Neural cell (in vitro differentiated cells): Measurements from ENCODE around the gene CDON. TPM values are rescaled to one million over a fixed set of nuclear protein-coding genes. Genes with fewer than 3 reads are reported as not detected.

Experiments
- H2AFZ ChIP-seq: fragments of 200-600, 300-800 bp; sonication (generic), shearing (Covaris generic); 2 replicates; pipeline ENCODE4 v1.6.0; 2014; ENCODE audit warnings: low read depth, mild to moderate bottlenecking, antibody characterized with exemption, low read length, moderate library complexity
- H3F3A ChIP-seq: fragments of 200-600 bp; shearing (Covaris generic); 2 replicates; pipeline ENCODE4 v1.6.1; 2016; ENCODE audit warnings: mild to moderate bottlenecking, moderate library complexity, mixed read lengths, antibody characterized with exemption, low read length; ENCODE audit not compliant: insufficient read depth, poor library complexity, severe bottlenecking
- H3K27ac ChIP-seq: fragments of 200-600, 300-800 bp; sonication (generic), shearing (Covaris generic); 2 replicates; pipeline ENCODE4 v1.5.1; 2014; ENCODE audit warnings: mild to moderate bottlenecking, low read length, moderate library complexity
- H3K27me3 ChIP-seq: fragments of 300-800, 200-600 bp; sonication (generic), shearing (Covaris generic); 2 replicates; pipeline ENCODE4 v1.6.0; 2014; ENCODE audit warnings: mild to moderate bottlenecking, low read depth, low read length, moderate library complexity; ENCODE audit not compliant: insufficient read depth
- H3K36me3 ChIP-seq: fragments of 300-800, 200-600 bp; sonication (generic), shearing (Covaris generic); 2 replicates; pipeline ENCODE4 v1.5.1; 2014; ENCODE audit warnings: mild to moderate bottlenecking, antibody characterized with exemption, low read length, moderate library complexity; ENCODE audit not compliant: insufficient read depth
- H3K4me2 ChIP-seq: fragments of 300-800, 200-600 bp; sonication (generic), shearing (Covaris generic); 2 replicates; pipeline ENCODE4 v1.6.0; 2014; ENCODE audit warnings: mild to moderate bottlenecking, low read length
- H3K4me3 ChIP-seq: fragments of 300-800, 200-600 bp; sonication (generic), shearing (Covaris generic); 2 replicates; pipeline ENCODE4 v1.5.1; 2014; ENCODE audit warnings: mild to moderate bottlenecking, low read length, moderate library complexity
- H3K79me2 ChIP-seq: fragments of 200-600 bp; shearing (Covaris generic); replicated peaks from 2 replicates; pipeline ENCODE4 v1.6.0; 2014; ENCODE audit warnings: mild to moderate bottlenecking, low read length, moderate library complexity; ENCODE audit not compliant: insufficient read depth
- H3K9ac ChIP-seq: fragments of 300-800, 200-600 bp; sonication (generic), shearing (Covaris generic); 2 replicates; pipeline ENCODE4 v1.6.1; 2016; ENCODE audit warnings: mild to moderate bottlenecking, low read length, mixed read lengths
- H3K9me2 ChIP-seq: fragments of 200-600 bp; shearing (Covaris generic); 2 replicates; pipeline ENCODE4 v1.6.1; 2016; ENCODE audit warnings: mild to moderate bottlenecking, low read length, mixed read lengths; ENCODE audit not compliant: insufficient read depth
- H3K9me3 ChIP-seq: fragments of 200-600, 300-800 bp; sonication (generic), shearing (Covaris generic); 2 replicates; pipeline ENCODE4 v1.6.1; 2016; ENCODE audit warnings: mild to moderate bottlenecking, mixed run types, low read length, moderate library complexity, mixed read lengths
- H4K20me1 ChIP-seq: fragments of 200-600 bp; shearing (Covaris generic); 2 replicates; pipeline ENCODE4 v1.6.1; 2016; ENCODE audit warnings: mild to moderate bottlenecking, mixed run types; ENCODE audit not compliant: insufficient read depth
- EP300 ChIP-seq: fragments of 450-650 bp; conservative IDR thresholded peaks from 2 replicates; pipeline ENCODE4 v1.6.1; 2014; ENCODE audit warnings: antibody characterized with exemption, mild to moderate bottlenecking, moderate library complexity; ENCODE audit not compliant: poor library complexity, severe bottlenecking
- EZH2 ChIP-seq: fragments of 200-600, 300-800 bp; shearing (Covaris generic), sonication (generic); IDR thresholded peaks from 2 replicates; pipeline ENCODE4 v1.6.1; 2014; ENCODE audit warnings: antibody characterized with exemption, low read length, borderline replicate concordance, mild to moderate bottlenecking; ENCODE audit not compliant: insufficient read depth, poor library complexity, severe bottlenecking
- MXI1 ChIP-seq: fragments of 450-650 bp; conservative IDR thresholded peaks from 2 replicates; pipeline ENCODE4 v1.6.1; 2014; ENCODE audit warnings: antibody characterized with exemption, mild to moderate bottlenecking; ENCODE audit not compliant: poor library complexity, severe bottlenecking
- POLR2AphosphoS5 ChIP-seq: IDR thresholded peaks from 2 replicates; pipeline ENCODE4 v1.6.1; 2012
- RAD21 ChIP-seq: fragments of 450-650 bp; conservative IDR thresholded peaks from 2 replicates; pipeline ENCODE4 v1.6.1; 2014; ENCODE audit warnings: antibody characterized with exemption, mild to moderate bottlenecking, moderate library complexity
- SMC3 ChIP-seq: fragments of 450-650 bp; conservative IDR thresholded peaks from 2 replicates; pipeline ENCODE4 v1.6.1; 2014; ENCODE audit warnings: antibody characterized with exemption, mild to moderate bottlenecking, moderate library complexity; ENCODE audit not compliant: poor library complexity
- TAF1 ChIP-seq: IDR thresholded peaks from 2 replicates; pipeline ENCODE4 v1.6.1; 2012; ENCODE audit warnings: low read depth
- polyA plus RNA-seq: library from polyadenylated mRNA; depleted of rRNA; stranded (reverse); fragments of >200 nt; gene quantifications from 2 replicates; pipeline ENCODE4 v1.2.3, GENCODE V29; 2014
- TF ChIP-seq, protein P1 (sequence below): IDR thresholded peaks from 2 replicates; pipeline ENCODE4 v1.6.1; 2012; ENCODE audit warnings: borderline replicate concordance
- TF ChIP-seq, protein P2 (sequence below): fragments of 450-650 bp; IDR thresholded peaks from 2 replicates; pipeline ENCODE4 v1.5.1; 2014; ENCODE audit warnings: antibody characterized with exemption, mild to moderate bottlenecking, moderate library complexity; ENCODE audit not compliant: poor library complexity, severe bottlenecking

The CDON gene
- polyA plus RNA-seq, 1 donor from 2014 or later, result 44.1 TPM

DNA sequence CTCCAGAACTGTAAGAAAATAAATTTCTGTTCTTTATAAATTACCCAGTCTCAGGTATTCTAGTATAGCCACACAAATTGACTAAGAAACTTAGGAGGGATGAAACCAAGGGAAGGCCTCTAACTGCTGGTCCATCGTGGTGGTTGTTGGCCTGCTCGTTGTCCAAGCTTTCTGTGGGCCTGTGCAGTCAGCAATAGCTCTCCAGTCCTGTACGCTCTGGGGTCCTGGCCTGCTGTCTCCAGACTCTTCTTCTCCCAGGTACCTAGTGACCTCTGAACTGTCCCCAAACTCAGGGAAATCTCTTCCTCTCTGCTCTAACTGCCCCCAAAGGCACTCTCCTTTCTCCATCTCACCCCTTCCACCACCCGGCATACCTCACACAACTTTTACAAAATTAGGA is 122.5 kb downstream of the CDON start:
- Histone ChIP-seq H3K9ac (no peak overlapping the region), H3F3A (no peaks in the 10 kb centered on the region), H3K4me3 (no peak overlapping the region), H3K9me2 (no peaks in the 10 kb centered on the region), H3K27ac (no peak overlapping the region), H3K36me3 (no peaks in the 10 kb centered on the region), H2AFZ (no peak overlapping the region), H4K20me1 (no peaks in the 10 kb centered on the region), H3K9me3 (no peaks in the 10 kb centered on the region), H3K4me2 (no peak overlapping the region), H3K79me2 (no peaks in the 10 kb centered on the region), H3K27me3 (no peaks in the 10 kb centered on the region)
- TF ChIP-seq RAD21 (no peak), POLR2AphosphoS5 (no peak), MXI1 (no peak), SMC3 (no peak), EP300 (no peak), EZH2 (no peak), TAF1 (no peak)
- TF ChIP-seq, protein P1, sequence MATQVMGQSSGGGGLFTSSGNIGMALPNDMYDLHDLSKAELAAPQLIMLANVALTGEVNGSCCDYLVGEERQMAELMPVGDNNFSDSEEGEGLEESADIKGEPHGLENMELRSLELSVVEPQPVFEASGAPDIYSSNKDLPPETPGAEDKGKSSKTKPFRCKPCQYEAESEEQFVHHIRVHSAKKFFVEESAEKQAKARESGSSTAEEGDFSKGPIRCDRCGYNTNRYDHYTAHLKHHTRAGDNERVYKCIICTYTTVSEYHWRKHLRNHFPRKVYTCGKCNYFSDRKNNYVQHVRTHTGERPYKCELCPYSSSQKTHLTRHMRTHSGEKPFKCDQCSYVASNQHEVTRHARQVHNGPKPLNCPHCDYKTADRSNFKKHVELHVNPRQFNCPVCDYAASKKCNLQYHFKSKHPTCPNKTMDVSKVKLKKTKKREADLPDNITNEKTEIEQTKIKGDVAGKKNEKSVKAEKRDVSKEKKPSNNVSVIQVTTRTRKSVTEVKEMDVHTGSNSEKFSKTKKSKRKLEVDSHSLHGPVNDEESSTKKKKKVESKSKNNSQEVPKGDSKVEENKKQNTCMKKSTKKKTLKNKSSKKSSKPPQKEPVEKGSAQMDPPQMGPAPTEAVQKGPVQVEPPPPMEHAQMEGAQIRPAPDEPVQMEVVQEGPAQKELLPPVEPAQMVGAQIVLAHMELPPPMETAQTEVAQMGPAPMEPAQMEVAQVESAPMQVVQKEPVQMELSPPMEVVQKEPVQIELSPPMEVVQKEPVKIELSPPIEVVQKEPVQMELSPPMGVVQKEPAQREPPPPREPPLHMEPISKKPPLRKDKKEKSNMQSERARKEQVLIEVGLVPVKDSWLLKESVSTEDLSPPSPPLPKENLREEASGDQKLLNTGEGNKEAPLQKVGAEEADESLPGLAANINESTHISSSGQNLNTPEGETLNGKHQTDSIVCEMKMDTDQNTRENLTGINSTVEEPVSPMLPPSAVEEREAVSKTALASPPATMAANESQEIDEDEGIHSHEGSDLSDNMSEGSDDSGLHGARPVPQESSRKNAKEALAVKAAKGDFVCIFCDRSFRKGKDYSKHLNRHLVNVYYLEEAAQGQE, result no peak
- TF ChIP-seq, protein P2, sequence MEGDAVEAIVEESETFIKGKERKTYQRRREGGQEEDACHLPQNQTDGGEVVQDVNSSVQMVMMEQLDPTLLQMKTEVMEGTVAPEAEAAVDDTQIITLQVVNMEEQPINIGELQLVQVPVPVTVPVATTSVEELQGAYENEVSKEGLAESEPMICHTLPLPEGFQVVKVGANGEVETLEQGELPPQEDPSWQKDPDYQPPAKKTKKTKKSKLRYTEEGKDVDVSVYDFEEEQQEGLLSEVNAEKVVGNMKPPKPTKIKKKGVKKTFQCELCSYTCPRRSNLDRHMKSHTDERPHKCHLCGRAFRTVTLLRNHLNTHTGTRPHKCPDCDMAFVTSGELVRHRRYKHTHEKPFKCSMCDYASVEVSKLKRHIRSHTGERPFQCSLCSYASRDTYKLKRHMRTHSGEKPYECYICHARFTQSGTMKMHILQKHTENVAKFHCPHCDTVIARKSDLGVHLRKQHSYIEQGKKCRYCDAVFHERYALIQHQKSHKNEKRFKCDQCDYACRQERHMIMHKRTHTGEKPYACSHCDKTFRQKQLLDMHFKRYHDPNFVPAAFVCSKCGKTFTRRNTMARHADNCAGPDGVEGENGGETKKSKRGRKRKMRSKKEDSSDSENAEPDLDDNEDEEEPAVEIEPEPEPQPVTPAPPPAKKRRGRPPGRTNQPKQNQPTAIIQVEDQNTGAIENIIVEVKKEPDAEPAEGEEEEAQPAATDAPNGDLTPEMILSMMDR, result no peak

DNA sequence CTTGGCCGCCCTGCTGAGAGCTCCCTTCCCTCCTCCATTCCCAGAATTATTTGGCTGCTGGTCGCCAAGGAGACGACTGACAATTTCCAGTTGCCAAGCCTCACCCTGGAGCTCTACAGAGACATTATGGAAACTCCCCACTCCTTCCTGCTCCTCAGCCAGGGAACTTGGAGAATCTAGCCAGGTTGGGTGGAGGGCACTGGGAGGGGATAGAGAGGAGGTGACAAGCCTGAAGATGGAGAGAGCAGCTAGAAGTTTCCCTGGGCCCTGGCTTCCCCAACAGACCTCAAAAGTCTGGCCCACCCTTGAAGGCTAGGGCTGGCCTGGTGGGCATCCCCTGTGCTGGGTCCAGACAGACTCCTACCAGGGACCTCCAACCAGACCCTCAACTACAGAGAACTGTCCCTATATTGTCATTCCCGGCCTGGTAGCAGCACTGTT is 123.6 kb downstream of the CDON start:
- no peaks in the 10 kb centered on the region for H3K79me2 ChIP-seq
- H3K4me3 ChIP-seq, result no peak overlapping the region
- H3K4me2 ChIP-seq, result no peak overlapping the region
- H3K27ac ChIP-seq, result no peak overlapping the region
- H3K9me3 ChIP-seq, result no peaks in the 10 kb centered on the region
- no peak for TF ChIP-seq MXI1
- no peak for TF ChIP-seq EZH2
- TF ChIP-seq, protein P1, result no peak
- no peak for TF ChIP-seq TAF1
- TF ChIP-seq RAD21, result no peak
- no peak for TF ChIP-seq POLR2AphosphoS5
- TF ChIP-seq SMC3, result no peak
- TF ChIP-seq EP300, result no peak
- TF ChIP-seq, protein P2, result no peak
- no peaks in the 10 kb centered on the region for H3F3A ChIP-seq
- H3K27me3 ChIP-seq, result no peaks in the 10 kb centered on the region
- no peaks in the 10 kb centered on the region for H4K20me1 ChIP-seq
- H2AFZ ChIP-seq, result no peak overlapping the region
- no peak overlapping the region for H3K9ac ChIP-seq
- no peaks in the 10 kb centered on the region for H3K9me2 ChIP-seq
- no peaks in the 10 kb centered on the region for H3K36me3 ChIP-seq
